Liver (tissue), 3 donors: ENCODE measurements around the gene SERTAD2.

Experiments
- EGR1 ChIP-seq, 2 donors: IDR thresholded peaks; 2 replicates each; pipeline ENCODE4 v1.6.1; 2016 to 2018; ENCODE audit warnings: antibody characterized with exemption in 2 of 2, low read depth in 2 of 2
- JUND ChIP-seq, 2 donors: IDR thresholded peaks; 2 replicates each; pipeline ENCODE4 v1.6.1; 2016; ENCODE audit warnings: antibody characterized with exemption in 2 of 2
- SP1 ChIP-seq: IDR thresholded peaks from 2 replicates; pipeline ENCODE4 v1.6.1; 2018; ENCODE audit warnings: antibody characterized with exemption, mild to moderate bottlenecking
- TAF1 ChIP-seq: conservative IDR thresholded peaks from 2 replicates; pipeline ENCODE4 v1.6.1; 2016; ENCODE audit warnings: antibody characterized with exemption, mild to moderate bottlenecking
- YY1 ChIP-seq: IDR thresholded peaks from 2 replicates; pipeline ENCODE4 v1.6.1; 2016; ENCODE audit warnings: antibody characterized with exemption, mild to moderate bottlenecking
- TF ChIP-seq, protein P1 (sequence below): fragments of 150-350 bp; IDR thresholded peaks from 2 replicates; pipeline ENCODE4 v1.5.1; 2017; ENCODE audit warnings: improper control_type of control experiment, low read depth, low read length; ENCODE audit not compliant: missing input control
- donor health status: healthy.
- donor health status: healthy.

- TF ChIP-seq, protein P1, sequence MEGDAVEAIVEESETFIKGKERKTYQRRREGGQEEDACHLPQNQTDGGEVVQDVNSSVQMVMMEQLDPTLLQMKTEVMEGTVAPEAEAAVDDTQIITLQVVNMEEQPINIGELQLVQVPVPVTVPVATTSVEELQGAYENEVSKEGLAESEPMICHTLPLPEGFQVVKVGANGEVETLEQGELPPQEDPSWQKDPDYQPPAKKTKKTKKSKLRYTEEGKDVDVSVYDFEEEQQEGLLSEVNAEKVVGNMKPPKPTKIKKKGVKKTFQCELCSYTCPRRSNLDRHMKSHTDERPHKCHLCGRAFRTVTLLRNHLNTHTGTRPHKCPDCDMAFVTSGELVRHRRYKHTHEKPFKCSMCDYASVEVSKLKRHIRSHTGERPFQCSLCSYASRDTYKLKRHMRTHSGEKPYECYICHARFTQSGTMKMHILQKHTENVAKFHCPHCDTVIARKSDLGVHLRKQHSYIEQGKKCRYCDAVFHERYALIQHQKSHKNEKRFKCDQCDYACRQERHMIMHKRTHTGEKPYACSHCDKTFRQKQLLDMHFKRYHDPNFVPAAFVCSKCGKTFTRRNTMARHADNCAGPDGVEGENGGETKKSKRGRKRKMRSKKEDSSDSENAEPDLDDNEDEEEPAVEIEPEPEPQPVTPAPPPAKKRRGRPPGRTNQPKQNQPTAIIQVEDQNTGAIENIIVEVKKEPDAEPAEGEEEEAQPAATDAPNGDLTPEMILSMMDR: no peak
- TF ChIP-seq TAF1: no peak
- no peak for TF ChIP-seq YY1
- TF ChIP-seq EGR1 (IDR thresholded peaks at IDR 0.05; ENCODE audit: low read depth in 2 of 2): no peak
- no peak for TF ChIP-seq SP1
- TF ChIP-seq JUND (IDR thresholded peaks at IDR 0.05): no peak
Measured at GRCh38 chr2:64635976-64636911, 17.5 kb downstream of the SERTAD2 start.
